GM18499 (cell line): ENCODE data around the gene RTEL1.

Experiments used
- ATAC-seq: cut with Tn5 transposase; IDR thresholded peaks from one replicate; pipeline ENCODE4 v1.9.1; 2021; ENCODE audit warnings: moderate number of reproducible peaks; ENCODE audit not compliant: insufficient read depth, unreplicated experiment

The RTEL1 gene

DNA sequence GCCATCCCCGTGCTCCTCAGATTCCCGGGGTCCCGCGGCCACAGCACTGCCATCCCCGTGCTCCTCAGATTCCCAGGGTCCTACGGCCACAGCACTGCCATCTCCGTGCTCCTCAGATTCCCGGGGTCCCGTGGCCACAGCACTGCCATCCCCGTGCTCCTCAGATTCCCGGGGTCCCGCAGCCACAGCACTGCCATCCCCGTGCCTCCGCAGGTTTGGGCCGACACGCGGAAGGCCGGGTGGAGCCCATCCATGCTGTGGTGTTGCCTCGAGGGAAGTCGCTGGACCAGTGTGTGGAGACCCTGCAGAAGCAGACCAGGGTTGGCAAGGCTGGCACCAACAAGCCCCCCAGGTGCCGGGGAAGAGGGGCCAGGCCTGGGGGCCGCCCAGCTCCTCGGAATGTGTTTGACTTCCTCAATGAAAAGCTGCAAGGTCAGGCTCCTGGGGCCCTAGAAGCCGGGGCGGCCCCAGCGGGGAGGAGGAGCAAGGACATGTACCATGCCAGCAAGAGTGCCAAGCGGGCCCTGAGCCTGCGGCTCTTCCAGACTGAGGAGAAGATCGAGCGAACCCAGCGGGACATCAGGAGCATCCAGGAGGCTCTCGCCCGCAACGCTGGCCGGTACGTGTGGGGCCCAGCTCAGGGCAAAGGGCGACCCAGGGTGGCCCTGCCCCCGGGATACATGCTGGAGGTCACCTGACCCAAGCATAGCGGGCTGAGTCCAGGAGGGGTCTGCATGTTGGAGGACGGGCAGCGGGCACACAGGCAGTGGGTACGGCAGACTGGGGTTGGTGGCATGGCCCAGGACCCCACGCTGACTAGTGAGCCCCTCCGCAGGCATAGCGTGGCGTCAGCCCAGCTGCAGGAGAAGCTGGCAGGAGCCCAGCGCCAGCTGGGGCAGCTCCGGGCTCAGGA, 77.1 kb downstream of the RTEL1 start:
- no peak for ATAC-seq

DNA sequence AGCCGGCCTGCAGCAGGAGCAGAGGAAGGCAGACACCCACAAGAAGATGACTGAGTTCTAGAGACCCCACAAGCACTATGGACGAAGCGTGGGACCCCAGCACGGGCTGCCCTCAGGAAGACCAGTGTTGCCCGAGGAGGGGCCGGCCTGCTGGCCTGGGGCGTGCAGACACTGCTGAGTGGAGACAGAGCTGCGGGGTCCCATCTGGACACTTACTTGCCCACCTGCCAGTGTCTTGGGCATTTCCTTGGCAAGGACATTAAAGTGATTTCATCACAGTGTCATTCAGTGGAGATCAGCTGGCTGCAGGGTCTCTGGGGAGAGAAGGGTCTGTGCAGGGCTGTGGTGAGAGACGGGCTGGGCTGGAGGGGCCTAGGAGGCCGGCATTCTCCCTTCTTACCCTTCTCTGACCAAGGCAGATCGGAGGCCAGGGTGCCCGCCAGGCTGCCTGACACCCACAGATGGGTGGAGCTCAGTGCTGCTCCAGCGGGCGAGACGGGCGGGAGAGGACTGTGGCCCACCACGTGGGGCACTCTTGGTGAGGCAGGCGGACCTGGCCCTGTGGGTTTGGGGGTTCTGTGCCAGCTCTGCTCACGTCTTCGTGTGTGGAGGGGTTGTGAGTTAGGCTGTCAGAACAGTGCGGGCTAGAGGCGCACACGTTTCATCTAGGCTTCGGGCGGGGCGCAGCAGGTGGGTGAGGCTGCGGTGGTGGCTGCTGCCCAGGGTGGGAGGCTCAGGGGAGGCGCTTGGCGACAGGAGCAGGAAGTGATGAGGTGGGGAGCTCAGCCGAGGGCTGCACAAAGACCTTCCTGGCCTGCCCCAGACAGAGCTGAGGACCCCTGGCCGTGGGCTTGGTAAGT, 78.0 kb downstream of the RTEL1 start, which contains the start of gene LIME1:
Gene LIME1, plus strand, starts transcription at position 806 of the 860 bp plus-strand sequence. CDS start 886 bp downstream, outside the sequence.
- no peak for ATAC-seq

GRCh38 chr20:63736893-63737694, 79.0 kb downstream of the RTEL1 start:
- ATAC-seq, result no peak

DNA sequence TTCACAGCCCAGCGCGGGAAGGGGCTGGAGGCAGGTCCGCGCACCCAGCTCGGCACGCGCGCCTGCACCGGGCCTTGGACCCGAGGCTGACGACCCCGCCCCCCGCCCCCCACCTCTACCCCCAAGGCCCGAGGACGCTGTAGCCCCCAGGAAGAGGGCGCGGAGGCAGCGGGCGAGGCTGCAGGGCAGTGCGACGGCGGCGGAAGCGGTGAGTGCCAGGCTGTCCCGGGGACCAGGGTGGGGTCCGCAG, 79.5 kb downstream of the RTEL1 start:
- ATAC-seq, result no peak

- ATAC-seq, result no peak
Observed at GRCh38 chr20:63737945-63738686, 80.0 kb downstream of the RTEL1 start.

DNA sequence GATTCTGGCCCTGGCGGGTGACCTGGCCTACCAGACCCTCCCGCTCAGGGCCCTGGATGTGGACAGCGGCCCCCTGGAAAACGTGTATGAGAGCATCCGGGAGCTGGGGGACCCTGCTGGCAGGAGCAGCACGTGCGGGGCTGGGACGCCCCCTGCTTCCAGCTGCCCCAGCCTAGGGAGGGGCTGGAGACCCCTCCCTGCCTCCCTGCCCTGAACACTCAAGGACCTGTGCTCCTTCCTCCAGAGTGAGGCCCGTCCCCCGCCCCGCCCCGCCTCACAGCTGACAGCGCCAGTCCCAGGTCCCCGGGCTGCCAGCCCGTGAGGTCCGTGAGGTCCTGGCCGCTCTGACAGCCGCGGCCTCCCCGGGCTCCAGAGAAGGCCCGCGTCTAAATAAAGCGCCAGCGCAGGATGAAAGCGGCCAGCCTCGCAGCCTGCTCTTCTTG, 80.6 kb downstream of the RTEL1 start:
- no peak for ATAC-seq

- ATAC-seq, result no peak
Observed at GRCh38 chr20:63739130-63740069, 81.3 kb downstream of the RTEL1 start, which contains the start of gene SLC2A4RG. SLC2A4RG (plus strand) TSS chr20:63739776; CDS start chr20:63739913, 137 bp downstream.

- ATAC-seq, result no peak
Observed at GRCh38 chr20:63740070-63740626, 82.0 kb downstream of the RTEL1 start.

DNA sequence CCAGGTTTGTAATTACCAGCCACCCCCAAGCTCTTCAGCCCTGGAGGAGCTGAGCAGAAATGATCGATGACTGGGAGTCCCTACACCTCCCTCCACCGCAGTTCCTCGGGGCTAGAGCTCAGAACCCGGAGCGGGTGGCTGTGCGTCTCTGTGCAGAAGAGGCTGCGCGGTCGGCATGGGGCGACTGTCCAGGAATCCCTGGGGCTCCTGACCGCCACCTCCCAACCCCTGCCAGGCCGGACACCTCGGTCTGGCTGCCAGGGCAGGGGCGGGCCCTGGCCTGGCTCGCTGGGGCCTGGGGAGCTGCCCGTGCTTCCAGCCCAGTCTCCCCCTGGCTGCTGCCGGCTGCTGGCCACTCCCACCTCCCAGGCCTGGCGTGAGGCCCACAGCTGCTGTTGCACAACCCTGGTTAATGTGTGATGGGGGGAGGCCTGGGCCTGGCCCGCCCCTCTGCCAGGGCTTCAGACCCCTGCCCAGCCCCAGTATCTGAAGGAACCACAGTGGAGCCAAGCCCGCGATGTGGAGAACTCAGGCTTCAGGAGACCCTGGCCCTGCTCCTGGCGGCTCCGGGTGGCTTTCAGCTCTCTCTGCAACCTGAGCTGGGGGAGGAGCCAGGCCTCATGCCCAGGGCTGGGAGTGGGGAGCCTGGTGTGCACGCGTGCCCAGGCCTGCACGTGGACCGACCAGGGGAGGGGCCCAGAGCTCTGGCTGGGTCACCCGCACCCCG, 82.7 kb downstream of the RTEL1 start:
- no peak for ATAC-seq

DNA sequence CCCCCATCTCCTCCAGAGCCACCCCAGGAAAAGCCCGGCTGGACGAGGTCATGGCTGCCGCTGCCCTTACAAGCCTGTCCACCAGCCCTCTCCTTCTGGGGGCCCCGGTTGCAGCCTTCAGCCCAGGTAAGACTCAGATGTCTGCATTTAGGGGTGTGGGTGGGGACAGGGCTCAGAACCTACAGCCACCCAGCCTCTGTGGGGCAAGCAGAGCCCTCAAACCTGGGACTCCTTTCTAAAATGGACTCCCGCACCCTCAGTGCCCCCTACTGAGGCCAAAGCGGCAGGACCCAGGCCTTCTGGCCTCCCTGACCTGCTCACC, 83.2 kb downstream of the RTEL1 start:
- ATAC-seq, result no peak

DNA sequence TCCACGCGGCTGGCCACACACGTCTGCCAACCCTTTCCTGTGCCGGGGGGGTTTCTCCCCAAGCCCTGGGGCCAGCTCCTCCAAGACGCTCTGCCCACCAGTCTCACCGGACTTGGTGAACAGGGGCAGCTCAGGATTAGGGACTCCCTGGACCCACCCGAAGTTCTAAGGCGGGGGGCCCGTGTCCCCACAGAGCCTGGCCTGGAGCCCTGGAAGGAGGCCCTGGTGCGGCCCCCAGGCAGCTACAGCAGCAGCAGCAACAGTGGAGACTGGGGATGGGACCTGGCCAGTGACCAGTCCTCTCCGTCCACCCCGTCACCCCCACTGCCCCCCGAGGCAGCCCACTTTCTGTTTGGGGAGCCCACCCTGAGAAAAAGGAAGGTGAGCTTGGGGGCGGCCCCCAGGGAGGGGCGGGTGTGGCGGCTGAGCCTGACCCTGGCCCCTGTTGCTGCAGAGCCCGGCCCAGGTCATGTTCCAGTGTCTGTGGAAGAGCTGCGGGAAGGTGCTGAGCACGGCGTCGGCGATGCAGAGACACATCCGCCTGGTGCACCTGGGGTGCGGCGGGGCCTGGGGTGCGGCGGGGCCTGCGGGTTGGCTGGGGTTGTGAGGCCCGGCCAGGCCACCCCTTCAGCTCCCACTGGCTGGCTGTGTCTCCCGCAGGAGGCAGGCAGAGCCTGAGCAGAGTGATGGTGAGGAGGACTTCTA, 83.7 kb downstream of the RTEL1 start:
- ATAC-seq, result no peak

- ATAC-seq, result no peak
Observed at GRCh38 chr20:63742381-63743024, 84.4 kb downstream of the RTEL1 start.

- no peak for ATAC-seq
Observed at GRCh38 chr20:63743210-63743970, 85.3 kb downstream of the RTEL1 start.

GRCh38 chr20:63744158-63744557, 86.0 kb downstream of the RTEL1 start:
- ATAC-seq, result no peak

DNA sequence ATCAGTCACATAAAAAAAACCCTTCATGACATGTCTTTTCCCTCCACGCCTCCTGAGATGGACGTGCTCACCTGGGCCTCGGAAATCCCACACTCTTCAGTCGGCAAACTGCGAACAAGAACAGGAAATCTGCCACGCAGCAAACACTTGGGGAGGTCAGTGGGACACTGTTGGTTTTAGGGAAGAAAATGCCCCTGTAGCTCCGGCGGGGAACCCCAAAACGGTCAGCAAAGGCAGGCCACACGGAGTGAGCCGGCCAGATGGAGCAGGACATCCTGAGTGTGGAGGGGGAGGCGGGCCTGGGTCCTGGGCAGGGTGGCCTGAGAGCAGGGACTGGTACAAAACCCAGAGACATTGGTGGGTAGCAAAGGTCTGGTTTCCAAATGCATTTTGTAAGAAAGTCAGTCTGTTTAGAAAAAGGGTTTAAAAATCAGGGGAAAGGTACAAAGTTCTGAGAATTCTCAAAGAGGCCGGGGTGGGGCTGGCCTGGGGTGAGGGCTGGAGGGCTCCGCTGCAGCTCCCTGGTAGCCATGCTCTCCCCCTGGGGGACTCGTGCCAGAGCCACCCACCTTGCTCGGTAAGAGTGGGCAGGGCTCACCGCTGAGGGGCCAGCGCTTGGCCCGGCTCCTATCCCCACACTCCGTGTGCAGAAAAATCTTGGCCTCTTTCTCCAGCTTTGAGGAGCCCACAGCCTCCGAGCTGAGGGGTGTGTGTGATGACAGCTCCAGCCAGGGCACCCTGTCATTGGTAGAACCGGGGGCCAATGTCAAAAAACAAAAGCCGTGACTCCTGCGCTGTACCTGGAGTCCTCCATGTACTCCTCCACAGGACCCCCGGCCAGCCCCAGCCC, 86.7 kb downstream of the RTEL1 start:
- ATAC-seq, result no peak
